Heart left ventricle (tissue), 16 donors: ENCODE data around the gene ASIC1. TPM values are rescaled to one million over a fixed set of nuclear protein-coding genes. Genes with fewer than 3 reads are reported as not detected.

Experiments
- ATAC-seq, 4 donors: fragments of 200-7000 bp; cut with Tn5 transposase; one replicate each; pipeline ENCODE4 v1.9.1; 2020 to 2022; ENCODE audit warnings: moderate library complexity in 4 of 4, mild to moderate bottlenecking in 3 of 4, moderate number of reproducible peaks in 1 of 4
- DNase-seq, 5 donors: peaks; one replicate each; pipeline ENCODE4 v3.0.0-alpha.2; 2020
- H3K27ac ChIP-seq, 12 donors: fragments of 200-600 bp; sonication (generic) in 4 of 12; one replicate each; pipeline versions ENCODE4 v1.5.0 to v1.8.0; 2016 to 2022; ENCODE audit warnings: mild to moderate bottlenecking in 2 of 12
- H3K27me3 ChIP-seq, 9 donors: fragments of 200-600 bp; sonication (generic) in 2 of 9; one replicate each; pipeline versions ENCODE4 v1.5.1 to v1.8.0; 2016 to 2022; ENCODE audit warnings: mild to moderate bottlenecking in 3 of 9
- H3K36me3 ChIP-seq, 9 donors: fragments of 200-600 bp; sonication (generic) in 2 of 9; one replicate each; pipeline versions ENCODE4 v1.5.0 to v1.8.0; 2018 to 2022; ENCODE audit warnings: mild to moderate bottlenecking in 2 of 9
- H3K4me1 ChIP-seq, 12 donors: fragments of 200-600 bp; sonication (generic) in 4 of 12; one replicate each; pipeline versions ENCODE4 v1.5.0 to v1.8.0; 2016 to 2022; ENCODE audit warnings: mild to moderate bottlenecking in 3 of 12
- H3K4me3 ChIP-seq, 12 donors: fragments of 200-600 bp; sonication (generic) in 4 of 12; one replicate each; pipeline versions ENCODE4 v1.5.0 to v1.8.0; 2017 to 2022; ENCODE audit warnings: mild to moderate bottlenecking in 9 of 12, moderate library complexity in 4 of 12
- H3K9me3 ChIP-seq, 12 donors: fragments of 200-600 bp; sonication (generic) in 4 of 12; one replicate each; pipeline versions ENCODE4 v1.5.0 to v1.8.0; 2016 to 2022; ENCODE audit warnings: mild to moderate bottlenecking in 1 of 12
- POLR2A ChIP-seq, 2 donors: fragments of 450-650 bp; IDR thresholded peaks; one replicate each; pipeline ENCODE4 v1.6.1; 2017; ENCODE audit warnings: antibody characterized with exemption in 2 of 2, mild to moderate bottlenecking in 2 of 2, moderate library complexity in 2 of 2
- WGBS, 4 donors: extraction: QIAGEN DNeasy Blood & Tissue Kit in 2 of 4; methylation state at CpG; one replicate each; pipeline versions ENCODE4 v1.1.5 to v1.1.7; 2013 to 2018; 5-methylcytosine and 5-hydroxymethylcytosine counted together
- intact Hi-C, 10 donors: fragments of 100-400 bp; cut with DNase I; formaldehyde crosslinking; loops; one replicate each; pipeline versions ENCODE4 v1.11.1 to v1.14.2; 2022
- polyA plus RNA-seq, 2 donors: library from polyadenylated mRNA; stranded (reverse); fragments of 200-250 nt; gene quantifications; one replicate each; pipeline ENCODE4 v1.2.3, GENCODE V29; 2013
- total RNA-seq, 9 donors: library from RNA; depleted of rRNA in 2 of 9; stranded (reverse); fragments of >200 nt in 2 of 9; fragmentation: NEBNext Ultra II Directional in 3 of 9; extraction: Animal tissue kit (Norgen Biotek cat#: 25700) in 3 of 9; gene quantifications; one replicate each; pipeline versions ENCODE4 v1.1.0 to v1.2.4, GENCODE V29; 2016 to 2023
- TF ChIP-seq, protein P1 (sequence below), 12 donors: fragments of 200-600 bp; sonication (generic) in 4 of 12; IDR thresholded peaks; one replicate each; pipeline versions ENCODE4 v1.5.0 to v1.8.0; 2018 to 2022; ENCODE audit warnings: antibody characterized with exemption in 12 of 12, mild to moderate bottlenecking in 5 of 12
- donor health status: ischemic (EF 13 %, LVEDD 7.1; RV severe dilation, severe dysfunction).
- donor health status: healthy with polysubstance abuse.
- donor health status: DM: no; HTN: yes; CAD: no.
- donor health status: DM: no; HTN: no; CAD: no.
- donor health status: ischemic (EF 25% LVEDD 6.9; RV normal size, moderate dysfunction).
- donor health status: ischemic (EF 25% LVEDD 5.7; RV mildly dilated, moderate dysfunction).
- donor health status: healthy.
- donor health status: DM: yes; HTN: yes; CAD: no.
- donor health status: ischemic (EF 35%, LVEDD 5.7; RV mildly dilated, moderate dysfunction).
- donor health status: nonischemic (EF 11% LVEDD 7.7; RV severe dilation, severe dysfunction).
- donor health status: DM: yes; HTN: yes; CAD: no.
- donor health status: PGD.
- donor health status: ischemic (EF 29% LVEDD 5.4; RV normal size, mild dysfunction).
- donor health status: nonischemic (EF 23%, LVEDD 6.1; RV moderate dilation, normal function).

Gene ASIC1
- total and polyA plus RNA-seq, 11 donors, result 0.31 to 1.8 (median 0.71) TPM

DNA sequence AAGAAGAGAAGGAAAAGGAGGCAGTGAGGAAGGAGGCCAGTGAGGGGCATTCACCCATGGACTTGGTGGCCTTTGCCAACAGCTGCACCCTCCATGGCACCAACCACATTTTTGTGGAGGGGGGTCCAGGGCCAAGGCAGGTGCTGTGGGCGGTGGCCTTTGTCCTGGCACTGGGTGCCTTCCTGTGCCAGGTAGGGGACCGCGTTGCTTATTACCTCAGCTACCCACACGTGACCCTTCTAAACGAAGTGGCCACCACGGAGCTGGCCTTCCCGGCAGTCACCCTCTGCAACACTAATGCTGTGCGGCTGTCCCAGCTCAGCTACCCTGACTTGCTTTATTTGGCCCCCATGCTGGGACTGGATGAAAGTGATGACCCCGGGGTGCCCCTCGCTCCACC, 16.3 kb downstream of the ASIC1 start:
- ATAC-seq, result no peak
- Histone ChIP-seq H3K4me3 (no peak overlapping the region), H3K9me3 (no peaks in the 10 kb centered on the region), H3K4me1 (peaks cover 0 to 13% (median 3%) of the 10 kb centered on the region in 12 donors), H3K27ac (no peak overlapping the region), H3K36me3 (no peaks in the 10 kb centered on the region), H3K27me3 (no peaks in the 10 kb centered on the region)
- DNase-seq, result peak in 2 of 5 donors; percentile 5 to 34
- intact Hi-C loops, result loop anchor here in 9 of 10 donors (2.0 to 10.0 kb wide), 9 partner anchors 36 to 331 kb away; partner anchors contain the start of gene LARP4 (in 1 of the 9)
- TF ChIP-seq, protein P1, sequence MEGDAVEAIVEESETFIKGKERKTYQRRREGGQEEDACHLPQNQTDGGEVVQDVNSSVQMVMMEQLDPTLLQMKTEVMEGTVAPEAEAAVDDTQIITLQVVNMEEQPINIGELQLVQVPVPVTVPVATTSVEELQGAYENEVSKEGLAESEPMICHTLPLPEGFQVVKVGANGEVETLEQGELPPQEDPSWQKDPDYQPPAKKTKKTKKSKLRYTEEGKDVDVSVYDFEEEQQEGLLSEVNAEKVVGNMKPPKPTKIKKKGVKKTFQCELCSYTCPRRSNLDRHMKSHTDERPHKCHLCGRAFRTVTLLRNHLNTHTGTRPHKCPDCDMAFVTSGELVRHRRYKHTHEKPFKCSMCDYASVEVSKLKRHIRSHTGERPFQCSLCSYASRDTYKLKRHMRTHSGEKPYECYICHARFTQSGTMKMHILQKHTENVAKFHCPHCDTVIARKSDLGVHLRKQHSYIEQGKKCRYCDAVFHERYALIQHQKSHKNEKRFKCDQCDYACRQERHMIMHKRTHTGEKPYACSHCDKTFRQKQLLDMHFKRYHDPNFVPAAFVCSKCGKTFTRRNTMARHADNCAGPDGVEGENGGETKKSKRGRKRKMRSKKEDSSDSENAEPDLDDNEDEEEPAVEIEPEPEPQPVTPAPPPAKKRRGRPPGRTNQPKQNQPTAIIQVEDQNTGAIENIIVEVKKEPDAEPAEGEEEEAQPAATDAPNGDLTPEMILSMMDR (IDR thresholded peaks at IDR 0.05), result no peak
- TF ChIP-seq POLR2A (IDR thresholded peaks at IDR 0.05), result no peak
- 84 to 89% (median 86%) methylated on average over 9 to 10 of the region's 10 CpGs for WGBS, 4 donors

DNA sequence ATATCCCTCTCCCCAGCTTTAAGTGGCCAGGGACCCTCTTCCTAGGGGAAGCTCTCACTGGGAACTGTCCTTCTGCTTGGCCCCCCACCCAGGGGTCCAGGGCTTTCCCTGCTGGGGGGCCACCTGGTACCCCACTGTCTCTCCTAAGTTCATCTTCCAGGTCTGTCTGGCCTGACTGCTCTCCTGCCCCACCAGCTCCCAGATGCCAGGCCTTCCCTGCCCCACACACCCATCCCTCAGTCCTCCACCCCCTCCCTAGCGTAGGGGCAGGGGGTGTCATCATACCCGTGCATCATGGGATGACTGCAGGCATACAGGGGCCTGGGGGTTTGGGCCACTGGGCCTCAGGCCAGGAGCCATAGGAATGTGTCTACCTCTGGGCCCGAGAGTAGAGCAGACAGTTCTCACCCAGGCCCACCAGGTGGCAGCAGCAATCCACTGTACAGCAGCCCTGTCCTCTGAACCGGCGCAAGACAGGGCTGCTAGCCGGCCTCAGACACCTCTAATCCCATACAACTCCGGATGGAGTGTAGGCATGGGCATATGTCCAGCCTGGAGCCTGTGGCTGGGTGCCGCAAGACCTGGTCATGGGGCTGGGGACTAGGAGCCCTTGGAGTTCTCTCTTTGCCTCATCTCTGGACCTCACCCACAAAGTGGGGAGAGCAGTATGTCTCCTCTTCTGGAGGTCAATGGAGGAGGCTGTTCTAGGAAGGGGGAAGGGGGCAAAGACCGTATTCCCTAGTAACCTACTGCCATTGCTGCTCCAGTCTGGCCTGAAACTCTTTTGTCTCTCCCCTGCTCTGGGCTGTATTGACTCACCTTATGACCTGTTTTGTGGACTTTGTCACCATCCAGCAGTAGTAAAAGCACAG, 17.8 kb downstream of the ASIC1 start:
- intact Hi-C loops, result loop anchor here (1.0 to 10.0 kb wide), 10 partner anchors 38 to 330 kb away; partner anchors contain the start of gene LARP4 (in 1 of the 10)
- peaks cover 0 to 13% (median 3%) of the 10 kb centered on the region in 12 donors for H3K4me1 ChIP-seq
- H3K4me3 ChIP-seq, result no peak overlapping the region

DNA sequence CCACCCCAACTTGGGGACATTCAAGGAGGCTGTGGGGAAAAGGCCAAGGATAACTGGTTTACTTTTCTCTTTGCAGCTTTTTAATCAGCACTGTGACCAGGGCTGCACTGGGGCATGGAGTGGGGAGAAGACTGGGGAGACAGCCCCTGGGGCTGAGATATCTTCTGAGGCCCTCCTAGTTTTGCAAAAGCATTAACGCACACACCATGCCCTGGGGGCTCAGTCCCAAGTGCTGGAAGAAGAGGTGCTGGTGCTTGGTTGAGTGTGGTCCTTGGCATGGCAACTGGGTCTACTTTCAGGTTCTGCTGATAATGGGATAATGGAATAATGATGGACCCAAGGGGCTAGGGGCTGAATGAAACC, 18.4 kb downstream of the ASIC1 start:
- TF ChIP-seq, protein P1 (IDR thresholded peaks at IDR 0.05), result no peak
- TF ChIP-seq POLR2A (IDR thresholded peaks at IDR 0.05), result no peak
- no peak for DNase-seq

More for the DNA sequence above, 17.8 kb downstream of the ASIC1 start:
- TF ChIP-seq, protein P1 (IDR thresholded peaks at IDR 0.05), result peak; percentile 87 to 96 (median 93)
- no peak for TF ChIP-seq POLR2A (IDR thresholded peaks at IDR 0.05)
- H3K27me3 ChIP-seq, result no peaks in the 10 kb centered on the region
- H3K27ac ChIP-seq, result no peak overlapping the region
- H3K36me3 ChIP-seq, result no peaks in the 10 kb centered on the region
- peak; percentile 81 to 91 (median 84) for DNase-seq
- ATAC-seq, result peak; percentile 86 to 91 (median 89)
- H3K9me3 ChIP-seq, result no peaks in the 10 kb centered on the region
- WGBS, 4 donors, result 4 to 8% (median 6%) methylated on average over 7 to 9 of the region's 9 CpGs

DNA sequence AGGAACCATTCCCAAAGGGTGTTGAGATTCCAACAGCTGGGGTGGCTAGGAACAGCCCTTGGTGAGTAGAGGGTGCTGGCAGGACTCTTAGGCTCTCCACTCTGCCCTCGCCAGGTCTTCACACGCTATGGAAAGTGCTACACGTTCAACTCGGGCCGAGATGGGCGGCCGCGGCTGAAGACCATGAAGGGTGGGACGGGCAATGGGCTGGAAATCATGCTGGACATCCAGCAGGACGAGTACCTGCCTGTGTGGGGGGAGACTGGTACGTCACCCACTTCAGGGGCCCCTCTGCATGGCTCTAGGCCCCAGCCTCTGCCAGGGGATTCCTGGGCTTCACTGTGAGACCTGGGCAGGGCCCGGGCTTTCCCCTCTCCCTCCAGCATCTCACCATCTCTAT, 19.7 kb downstream of the ASIC1 start:
- H3K27me3 ChIP-seq, result no peaks in the 10 kb centered on the region
- H3K4me1 ChIP-seq, result peaks cover 0 to 10% (median 0%) of the 10 kb centered on the region in 12 donors
- H3K4me3 ChIP-seq, result no peak overlapping the region
- H3K36me3 ChIP-seq, result no peaks in the 10 kb centered on the region
- H3K27ac ChIP-seq, result no peak overlapping the region
- DNase-seq (no peak), ATAC-seq (no peak)
- 85 to 92% (median 90%) methylated on average over 12 of the region's 12 CpGs for WGBS, 4 donors
- TF ChIP-seq, protein P1 (IDR thresholded peaks at IDR 0.05), result no peak
- no peak for TF ChIP-seq POLR2A (IDR thresholded peaks at IDR 0.05)
- intact Hi-C loops, result loop anchor here in 6 of 10 donors (10.0 kb wide), 3 partner anchors 238 to 328 kb away; partner anchors contain the start of gene LARP4 (in 1 of the 6)
- no peaks in the 10 kb centered on the region for H3K9me3 ChIP-seq

More for the DNA sequence above, 18.4 kb downstream of the ASIC1 start:
- no peak for ATAC-seq
- intact Hi-C loops, result loop anchor here in 8 of 10 donors (1.0 to 10.0 kb wide), 6 partner anchors 99 to 329 kb away; partner anchors contain the start of gene LARP4 (in 1 of the 8)
- Histone ChIP-seq H3K36me3 (no peaks in the 10 kb centered on the region), H3K27ac (no peak overlapping the region), H3K4me3 (no peak overlapping the region), H3K4me1 (peaks cover 0 to 8% (median 2%) of the 10 kb centered on the region in 12 donors), H3K27me3 (no peaks in the 10 kb centered on the region), H3K9me3 (no peaks in the 10 kb centered on the region)
- 86 to 100% (median 99%) methylated on average over 1 of the region's 1 CpG for WGBS, 4 donors
